HG03457 (cell line): ENCODE measurements around the gene TMEM126B.

Experiments
- ATAC-seq: cut with Tn5 transposase; IDR thresholded peaks from one replicate; pipeline ENCODE4 v1.9.1; 2021; ENCODE audit warnings: moderate number of reproducible peaks; ENCODE audit not compliant: unreplicated experiment

TMEM126B gene

DNA sequence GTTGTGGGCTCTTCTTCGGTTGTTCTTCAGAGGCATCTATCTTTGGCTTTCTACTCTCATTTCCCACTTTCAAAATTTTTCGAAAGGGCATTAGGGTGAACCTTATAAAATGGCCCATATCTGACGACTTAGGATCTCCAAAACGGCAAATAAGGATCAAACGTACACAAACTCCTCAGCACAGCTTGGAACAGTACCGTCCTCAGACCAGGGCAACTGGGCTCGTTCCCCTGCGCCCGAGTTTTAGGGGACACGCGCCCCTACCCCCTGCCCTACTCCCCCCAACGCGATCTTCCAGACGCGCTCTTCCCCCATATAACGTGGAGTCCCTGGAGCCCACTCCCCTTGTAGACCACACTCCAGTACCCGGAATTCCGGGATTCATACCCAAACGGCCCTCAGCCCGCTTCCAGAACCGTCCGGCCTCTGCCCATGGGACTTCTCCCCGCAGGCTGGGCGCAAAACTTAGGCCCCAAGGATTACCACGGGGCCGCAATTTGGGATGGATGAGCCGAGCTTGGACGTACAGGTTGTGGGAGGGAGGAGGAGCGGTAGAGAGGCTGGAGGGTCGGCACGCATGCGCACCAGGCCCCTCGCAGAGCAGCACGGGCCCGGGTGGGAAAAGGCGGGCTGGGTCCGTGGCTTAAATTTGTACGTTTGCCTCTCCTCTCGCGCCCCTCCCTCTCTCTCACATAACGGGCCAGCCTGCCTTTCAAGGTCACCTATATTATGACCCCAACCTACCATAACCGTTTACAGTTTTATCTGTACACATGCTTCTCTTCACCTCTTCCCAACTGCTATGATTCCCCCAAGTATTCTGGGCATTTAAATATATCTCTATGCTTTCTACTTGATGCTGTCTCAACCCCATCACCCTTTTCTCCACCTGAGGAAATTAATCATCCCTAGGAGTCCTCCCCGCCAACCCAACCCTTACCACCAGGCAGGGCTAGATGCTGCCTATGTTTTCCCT is 54.2 kb downstream of the TMEM126B start:
- peak; percentile 88 for ATAC-seq

DNA sequence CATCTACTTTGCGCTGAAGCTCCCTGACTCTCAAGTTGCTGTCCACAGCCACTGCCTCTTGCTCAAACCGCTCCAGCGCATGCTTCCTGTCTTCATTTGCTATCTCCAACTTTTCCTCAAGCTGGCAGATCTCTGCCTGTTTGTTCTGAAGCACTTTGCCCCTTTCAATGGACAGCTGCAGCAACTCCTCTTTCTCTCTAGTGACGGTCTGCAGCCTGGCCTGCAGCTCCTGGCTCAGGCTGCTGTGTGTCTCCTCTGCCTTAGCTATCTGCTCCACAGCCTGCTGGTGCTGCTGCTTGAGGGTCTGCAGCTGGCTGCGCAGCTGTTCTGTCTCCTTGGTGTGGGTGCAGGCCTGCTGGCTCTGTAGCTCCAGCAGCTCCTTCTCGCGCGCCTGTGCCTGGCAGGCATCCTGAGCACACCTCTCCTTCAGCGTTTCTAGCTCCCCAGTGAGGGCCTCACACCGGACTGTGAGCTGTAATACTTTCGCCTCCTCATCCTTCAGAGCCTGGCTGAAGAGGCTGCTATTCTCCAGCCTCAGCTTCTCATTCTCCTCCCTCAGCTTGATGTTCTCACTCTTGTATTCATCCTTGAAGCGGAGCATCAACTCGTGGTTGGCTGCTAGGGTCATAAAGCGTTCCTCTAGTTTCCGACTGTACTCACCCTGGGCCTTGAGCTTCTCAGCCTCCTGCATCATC is 56.9 kb downstream of the TMEM126B start:
- ATAC-seq = no peak

DNA sequence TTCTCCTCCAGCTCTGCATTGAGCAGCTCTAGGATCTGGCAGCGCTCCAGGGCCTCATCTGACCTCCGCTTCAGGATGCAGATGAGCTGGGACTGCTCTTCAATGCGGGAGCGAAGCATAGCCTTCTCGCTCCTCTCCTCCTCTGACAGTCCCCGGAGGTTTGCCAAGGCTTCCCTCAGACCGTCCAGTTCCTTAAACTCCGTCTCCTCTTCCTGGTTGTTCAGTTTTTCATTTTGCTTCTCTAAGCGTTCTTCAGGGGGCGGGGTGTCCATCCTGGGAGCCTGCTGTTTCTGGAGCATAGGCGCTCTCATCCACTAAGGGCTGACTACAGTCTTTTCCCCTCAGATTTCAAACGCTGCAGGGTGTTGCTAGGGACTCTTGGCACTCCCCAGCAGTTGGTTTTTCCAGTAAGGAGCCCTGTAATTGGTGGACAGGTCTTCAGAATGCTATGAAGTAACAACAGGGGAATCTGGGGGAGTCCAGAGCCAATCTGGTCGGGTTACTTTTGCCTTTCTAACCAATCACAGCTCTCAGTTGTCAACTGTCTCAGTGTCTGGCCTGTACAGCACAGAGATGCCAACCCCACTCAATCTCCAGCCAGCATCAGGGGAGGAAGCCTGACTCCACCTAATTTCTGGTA is 57.5 kb downstream of the TMEM126B start, which contains the start of gene CCDC89:
CCDC89 (minus strand) TSS at position 376 of the 640 bp plus-strand sequence; CDS start at position 311, 65 bp downstream.
- ATAC-seq = no peak
